ENCODE measurements around the gene SUFU. TPM values are rescaled to one million over a fixed set of nuclear protein-coding genes. Genes with fewer than 3 reads are reported as not detected.

Gene SUFU
- total and polyA plus RNA-seq, 5 experiments from 2014 or later: 2.3 to 14.3 (median 7.4) TPM

DNA sequence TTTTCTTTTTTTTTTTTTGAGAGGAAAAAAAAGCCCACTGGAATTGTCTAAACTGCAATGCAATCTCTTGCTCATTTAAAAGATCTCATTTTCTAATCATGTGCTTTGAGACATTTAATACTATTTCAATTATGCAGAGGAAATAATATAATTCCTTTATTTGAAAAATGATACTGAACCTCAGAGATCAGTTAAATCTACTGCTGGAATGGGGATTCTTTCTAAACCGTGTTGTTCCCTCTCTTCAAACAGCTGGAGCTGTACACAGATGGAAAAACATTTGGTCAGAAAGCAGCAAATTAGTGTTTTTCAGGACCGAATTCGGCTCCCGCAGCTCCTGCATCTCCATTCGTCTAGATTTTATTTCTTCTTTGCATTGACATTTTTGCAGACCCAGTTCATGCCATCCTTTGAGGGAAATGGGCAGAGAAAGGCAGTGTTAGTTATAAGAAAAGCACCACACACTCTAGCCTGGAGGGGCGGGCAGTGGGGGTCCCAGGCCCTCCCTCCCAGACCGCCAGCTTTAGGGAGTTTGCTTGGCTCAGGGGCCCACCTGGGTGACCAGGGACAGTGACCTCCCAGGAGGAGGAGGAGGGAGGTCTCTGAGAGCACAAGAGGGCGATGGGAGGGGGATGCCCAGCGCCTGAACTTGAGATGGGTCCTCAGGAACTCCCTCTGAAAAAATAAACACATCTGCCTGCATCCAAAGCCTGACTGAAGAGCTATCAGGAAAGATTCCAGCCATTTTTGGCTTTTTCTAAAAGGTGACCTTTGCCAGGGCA lies 173.0 kb downstream of the SUFU start:
- peak overlapping the region in 8 of 10 donors; percentile 62 to 98 (median 96) for H3K27ac Mint-ChIP-seq
- H3K9me3 Mint-ChIP-seq: no peaks in the 10 kb centered on the region
- DNase-seq: peak in 1 of 10 donors; percentile 4
- POLR2A ChIA-PET: interaction anchor here (0.9 to 29.2 kb wide), 5 partner anchors 15 to 38 kb away, joined by 3 to 624 read pairs (median 24); partner anchors contain the start of genes ARL3, SFXN2 and TRIM8
- ATAC-seq: no peak
- H3K27me3 Mint-ChIP-seq: no peaks in the 10 kb centered on the region
- peaks cover 24 to 66% (median 56%) of the 10 kb centered on the region in 4 donors for H3K4me1 Mint-ChIP-seq
- H3K36me3 Mint-ChIP-seq: no peaks in the 10 kb centered on the region
- peak overlapping the region in 8 of 10 donors; percentile 2 to 91 (median 31) for H3K4me3 Mint-ChIP-seq

DNA sequence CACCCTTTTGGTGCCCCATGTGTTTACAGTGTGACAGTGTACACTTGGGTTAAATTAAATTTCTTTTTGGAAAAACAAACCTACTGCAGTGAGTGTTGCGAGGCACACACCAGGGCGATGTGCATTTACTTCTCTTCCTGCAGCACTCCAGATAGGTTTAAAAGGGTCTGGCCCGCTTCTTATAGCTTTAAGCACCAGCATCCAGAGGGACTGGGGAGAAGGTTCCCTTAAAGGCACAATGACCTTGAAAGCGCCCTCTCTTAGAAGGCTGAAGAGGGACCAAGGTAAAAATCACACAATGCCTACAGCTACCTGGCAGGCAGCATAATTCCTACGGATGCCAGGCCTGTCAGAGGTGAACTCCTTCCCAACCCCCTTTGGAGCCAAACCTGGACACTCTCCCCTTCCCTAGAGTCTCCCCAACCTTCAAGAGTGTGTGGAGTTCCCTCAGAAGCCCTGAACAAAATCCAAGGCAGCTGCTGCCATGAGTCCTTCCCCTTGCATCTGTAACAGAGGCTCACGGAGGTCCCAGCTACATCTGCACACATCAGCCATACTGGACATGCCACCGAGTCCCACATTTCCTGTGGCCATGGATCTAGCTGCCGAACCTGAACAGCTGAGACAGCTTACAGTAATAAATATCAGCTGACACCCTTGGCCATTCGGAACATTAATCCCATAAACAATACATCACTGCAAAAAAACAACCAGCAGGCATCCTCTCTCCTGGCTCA lies 173.7 kb downstream of the SUFU start:
- ATAC-seq (no peak), DNase-seq (peak in 1 of 10 donors; percentile 2)
- Mint-ChIP-seq H3K4me1 (peaks cover 30 to 72% (median 63%) of the 10 kb centered on the region in 4 donors), H3K27ac (peak overlapping the region in 8 of 10 donors; percentile 19 to 75 (median 58)), H3K4me3 (no peak overlapping the region), H3K9me3 (no peaks in the 10 kb centered on the region), H3K36me3 (no peaks in the 10 kb centered on the region), H3K27me3 (no peaks in the 10 kb centered on the region)
- POLR2A ChIA-PET: interaction anchor here (0.6 to 29.2 kb wide), 7 partner anchors 15 to 1615 kb away, joined by 3 to 624 read pairs (median 3); partner anchors contain the start of genes ARL3, NT5C2, SFXN2 and TRIM8

DNA sequence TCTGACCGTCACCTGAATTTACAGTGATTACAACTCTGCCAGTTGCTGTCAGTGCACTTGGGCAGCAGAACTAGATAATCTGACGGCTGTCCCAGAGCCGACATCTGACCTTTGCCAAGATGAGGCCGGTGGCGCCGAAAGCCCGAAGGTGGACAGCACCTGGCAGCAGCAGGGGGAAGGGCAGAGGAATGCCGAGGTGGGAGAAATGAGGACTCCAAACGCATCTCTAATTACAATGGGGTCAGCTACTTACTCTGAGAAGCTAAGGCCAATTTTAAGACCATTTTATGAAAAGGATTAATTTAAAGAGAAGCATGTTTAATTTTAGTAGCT lies 174.3 kb downstream of the SUFU start:
- H3K9me3 Mint-ChIP-seq: no peaks in the 10 kb centered on the region
- H3K27ac Mint-ChIP-seq: peak overlapping the region in 4 of 10 donors; percentile 32 to 75 (median 48)
- no peak for ATAC-seq
- POLR2A ChIA-PET: interaction anchor here (0.6 to 29.2 kb wide), 5 partner anchors 16 to 1616 kb away, joined by 3 to 624 read pairs (median 3); partner anchors contain the start of genes NT5C2 and TRIM8
- H3K36me3 Mint-ChIP-seq: no peaks in the 10 kb centered on the region
- no peaks in the 10 kb centered on the region for H3K27me3 Mint-ChIP-seq
- H3K4me3 Mint-ChIP-seq: no peak overlapping the region
- peaks cover 27 to 67% (median 59%) of the 10 kb centered on the region in 4 donors for H3K4me1 Mint-ChIP-seq
- no peak for DNase-seq

DNA sequence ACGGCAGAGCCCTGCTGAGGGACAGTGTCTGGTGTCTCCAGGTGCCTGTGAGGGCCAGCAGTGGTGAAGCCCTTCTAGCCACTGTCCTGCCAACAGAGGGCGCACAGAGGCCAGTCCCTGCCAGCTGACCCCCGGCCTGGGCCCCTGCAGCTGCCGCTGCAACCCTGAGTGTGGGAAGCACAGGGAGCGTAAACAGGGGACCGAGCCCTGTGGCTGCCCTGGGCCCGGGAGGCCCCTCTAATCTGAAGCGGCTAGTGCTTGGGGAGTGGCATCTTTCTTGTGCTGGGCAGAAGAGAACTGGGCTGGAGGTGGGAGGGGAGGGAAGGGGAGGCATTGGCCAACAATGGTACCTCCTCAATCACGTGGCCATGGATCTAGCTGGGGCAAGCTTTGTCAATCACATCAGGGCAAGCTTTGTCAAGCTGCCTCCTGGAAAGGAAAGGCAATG lies 175.1 kb downstream of the SUFU start:
- Mint-ChIP-seq H3K4me1 (peaks cover 21 to 61% (median 53%) of the 10 kb centered on the region in 4 donors), H3K9me3 (no peaks in the 10 kb centered on the region), H3K27me3 (no peaks in the 10 kb centered on the region), H3K4me3 (peak overlapping the region in 1 of 10 donors; percentile 37), H3K36me3 (no peaks in the 10 kb centered on the region), H3K27ac (peak overlapping the region in 5 of 10 donors; percentile 35 to 90 (median 82))
- DNase-seq (no peak), ATAC-seq (no peak)
- POLR2A ChIA-PET: interaction anchor here (0.6 to 29.2 kb wide), 3 partner anchors 9 to 27 kb away, joined by 3 to 624 read pairs (median 4); partner anchors contain the start of gene TRIM8

DNA sequence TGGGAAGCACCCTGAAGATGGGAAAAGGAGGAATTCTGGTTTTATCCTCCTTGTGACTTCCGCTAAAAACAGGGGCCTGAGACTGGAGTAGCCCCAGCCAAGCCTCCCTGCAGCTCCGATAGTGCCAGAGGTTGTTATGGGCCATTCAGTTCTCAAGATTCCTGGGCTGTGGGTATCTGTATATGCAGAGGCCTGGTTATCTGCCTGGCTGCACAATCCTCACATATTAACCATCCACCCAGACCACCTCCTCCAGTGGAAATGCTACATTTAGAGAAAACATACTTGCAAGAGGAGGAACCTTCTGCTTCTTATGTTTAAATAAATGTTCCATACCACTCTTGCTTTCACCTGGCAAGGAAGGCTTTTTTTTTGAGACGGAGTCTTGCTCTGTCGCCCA lies 175.8 kb downstream of the SUFU start:
- peak overlapping the region in 1 of 10 donors; percentile 62 for H3K27ac Mint-ChIP-seq
- H3K9me3 Mint-ChIP-seq: no peaks in the 10 kb centered on the region
- DNase-seq (no peak), ATAC-seq (no peak)
- H3K27me3 Mint-ChIP-seq: no peaks in the 10 kb centered on the region
- POLR2A ChIA-PET: interaction anchor here (2.5 to 29.2 kb wide), 2 partner anchors 28 to 34 kb away, joined by 8 to 624 read pairs; partner anchors contain the start of genes ARL3, SFXN2 and TRIM8
- H3K4me3 Mint-ChIP-seq: no peak overlapping the region
- peaks cover 17 to 54% (median 46%) of the 10 kb centered on the region in 4 donors for H3K4me1 Mint-ChIP-seq
- H3K36me3 Mint-ChIP-seq: no peaks in the 10 kb centered on the region

DNA sequence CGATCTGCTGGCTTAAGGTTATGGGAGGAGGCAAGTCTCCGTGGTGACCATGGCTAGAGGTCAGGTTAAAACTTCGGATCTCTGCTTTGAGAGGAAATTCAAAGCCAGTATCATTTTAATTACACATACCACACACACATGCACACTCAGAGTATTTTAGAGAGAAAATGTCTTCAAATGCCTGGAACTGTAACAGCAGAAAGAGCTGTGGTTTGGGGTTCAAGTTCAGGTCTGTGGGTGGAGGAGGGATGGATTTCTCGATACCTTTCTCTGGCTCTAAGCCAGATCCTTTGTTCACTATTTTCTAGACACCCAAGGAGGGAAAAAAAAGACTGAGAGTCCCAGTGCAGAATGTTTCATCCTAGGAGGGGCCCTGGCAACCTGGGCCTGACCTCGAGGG lies 177.9 kb downstream of the SUFU start:
- H3K4me1 Mint-ChIP-seq: peaks cover 8 to 34% (median 28%) of the 10 kb centered on the region in 4 donors
- peak overlapping the region in 4 of 10 donors; percentile 57 to 73 (median 70) for H3K27ac Mint-ChIP-seq
- H3K9me3 Mint-ChIP-seq: no peaks in the 10 kb centered on the region
- no peak for ATAC-seq
- POLR2A ChIA-PET: interaction anchor here (0.6 to 2.5 kb wide), 4 partner anchors 32 to 317 kb away, joined by 3 to 8 read pairs (median 5); partner anchors contain the start of genes ARL3, SFXN2 and TRIM8
- no peak for DNase-seq
- peaks cover 0 to 5% (median 4%) of the 10 kb centered on the region in 3 donors for H3K36me3 Mint-ChIP-seq
- no peaks in the 10 kb centered on the region for H3K27me3 Mint-ChIP-seq
- peak overlapping the region in 2 of 10 donors; percentile 4 to 11 for H3K4me3 Mint-ChIP-seq

DNA sequence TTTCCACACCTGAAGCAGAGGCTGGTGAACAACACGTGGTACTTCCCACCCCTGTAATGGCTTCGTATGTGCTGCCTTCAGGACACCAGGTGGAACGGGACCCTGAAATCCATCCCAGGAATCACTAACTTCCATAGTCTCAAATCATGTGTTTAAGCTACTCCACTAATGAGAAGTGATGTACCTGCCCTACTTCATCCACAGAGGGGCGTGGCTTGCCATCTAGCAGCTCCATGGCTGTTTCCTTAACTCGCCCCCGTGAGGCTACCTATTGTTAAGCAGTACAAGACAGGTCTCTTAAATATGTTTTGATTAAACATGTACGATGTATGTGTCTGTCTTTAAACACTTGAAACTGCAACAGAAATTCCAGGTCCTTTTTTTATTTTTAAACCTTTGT lies 178.6 kb downstream of the SUFU start:
- ATAC-seq (peak; percentile 86 to 88), DNase-seq (peak in 5 of 10 donors; percentile 23 to 72 (median 33))
- peak overlapping the region in 5 of 10 donors; percentile 18 to 72 (median 54) for H3K27ac Mint-ChIP-seq
- POLR2A ChIA-PET: interaction anchor here (1.2 to 1.4 kb wide), 2 partner anchors 36 to 38 kb away, joined by 4 to 6 read pairs; partner anchors contain the start of gene TRIM8
- peaks cover 8 to 31% (median 24%) of the 10 kb centered on the region in 4 donors for H3K4me1 Mint-ChIP-seq
- H3K27me3 Mint-ChIP-seq: no peaks in the 10 kb centered on the region
- peaks cover 0 to 5% (median 4%) of the 10 kb centered on the region in 3 donors for H3K36me3 Mint-ChIP-seq
- peak overlapping the region in 3 of 10 donors; percentile 1 to 65 (median 39) for H3K4me3 Mint-ChIP-seq
- no peaks in the 10 kb centered on the region for H3K9me3 Mint-ChIP-seq

DNA sequence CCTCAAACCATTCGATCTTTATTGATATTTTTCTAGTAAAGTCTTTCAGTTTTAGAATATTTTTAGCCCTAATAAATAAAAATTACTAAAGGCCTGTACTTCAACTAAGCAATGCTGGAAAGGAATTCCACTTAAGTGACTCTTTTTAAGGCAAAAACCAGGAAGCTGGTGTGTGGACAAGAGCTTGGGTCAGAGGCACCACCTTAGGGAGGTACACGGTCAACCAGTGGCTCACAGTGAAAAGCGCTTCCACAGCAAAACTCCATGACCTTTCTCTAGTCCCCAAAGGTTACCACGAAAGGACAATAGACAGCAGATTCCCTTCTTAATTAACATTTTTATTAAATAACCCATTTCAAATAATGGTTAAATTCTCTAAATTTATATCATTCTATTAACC lies 179.2 kb downstream of the SUFU start:
- H3K9me3 Mint-ChIP-seq: no peaks in the 10 kb centered on the region
- ATAC-seq: no peak

More for the DNA sequence above, 179.2 kb downstream of the SUFU start:
- H3K4me1 Mint-ChIP-seq: peaks cover 8 to 28% (median 18%) of the 10 kb centered on the region in 4 donors
- H3K4me3 Mint-ChIP-seq: no peak overlapping the region
- H3K27me3 Mint-ChIP-seq: no peaks in the 10 kb centered on the region
- peak overlapping the region in 2 of 10 donors; percentile 17 to 57 for H3K27ac Mint-ChIP-seq
- peaks cover 0 to 9% (median 4%) of the 10 kb centered on the region in 3 donors for H3K36me3 Mint-ChIP-seq
- no peak for DNase-seq
- POLR2A ChIA-PET: interaction anchor here (1.2 to 1.4 kb wide), 2 partner anchors 37 to 39 kb away, joined by 4 to 6 read pairs; partner anchors contain the start of gene TRIM8

Other genes with a start within 250 kb of the SUFU start
- gene NFKB2, start 108.3 kb upstream of the SUFU start, total RNA-seq: 100 to 1,000 TPM; 111 to 123 TPM
- 10 to 100 TPM in 1 of 3 donors, 1 to 10 TPM in 2; 6.1 to 14.6 (median 9.1) TPM for gene NFKB2, start 108.3 kb upstream of the SUFU start, polyA plus RNA-seq
- 10 to 100 TPM; 11.9 to 13.3 TPM for gene PSD, start 85.2 kb upstream of the SUFU start, total RNA-seq
- 1 to 10 TPM; 4.9 to 5.9 (median 5.3) TPM for gene PSD, start 85.2 kb upstream of the SUFU start, polyA plus RNA-seq
- gene FBXL15, start 83.1 kb upstream of the SUFU start, total RNA-seq: 10 to 100 TPM; 18.7 to 21.1 TPM
- gene FBXL15, start 83.1 kb upstream of the SUFU start, polyA plus RNA-seq: 10 to 100 TPM; 26.8 to 35.5 (median 28.5) TPM
- 10 to 100 TPM; 36.5 to 41.7 TPM for gene CUEDC2, start 71.4 kb upstream of the SUFU start, total RNA-seq
- gene CUEDC2, start 71.4 kb upstream of the SUFU start, polyA plus RNA-seq: 10 to 100 TPM; 60.6 to 76.9 (median 70.8) TPM
- gene C10orf95, start 52.4 kb upstream of the SUFU start, total RNA-seq: under 1 TPM; 0.52 to 0.73 TPM
- under 1 TPM; 0.68 to 0.97 (median 0.68) TPM for gene C10orf95, start 52.4 kb upstream of the SUFU start, polyA plus RNA-seq
- gene ACTR1A, start 1.3 kb upstream of the SUFU start, total RNA-seq: 10 to 100 TPM; 50.7 to 57.4 TPM
- gene ACTR1A, start 1.3 kb upstream of the SUFU start, polyA plus RNA-seq: 10 to 100 TPM; 45.9 to 60.7 (median 55.4) TPM
- 10 to 100 TPM; 61.4 to 67.3 TPM for gene TRIM8, start 140.5 kb downstream of the SUFU start, total RNA-seq
- 10 to 100 TPM; 27.5 to 53.2 (median 34.7) TPM for gene TRIM8, start 140.5 kb downstream of the SUFU start, polyA plus RNA-seq
- 1 to 10 TPM; 3.6 to 3.8 TPM for gene ARL3, start 210.4 kb downstream of the SUFU start, total RNA-seq
- gene ARL3, start 210.4 kb downstream of the SUFU start, polyA plus RNA-seq: 1 to 10 TPM; 3.7 to 4.4 (median 3.9) TPM
- 10 to 100 TPM; 30.0 to 32.6 TPM for gene SFXN2, start 210.7 kb downstream of the SUFU start, total RNA-seq
- 10 to 100 TPM in 1 of 3 donors, 1 to 10 TPM in 2; 6.6 to 16.5 (median 9.0) TPM for gene SFXN2, start 210.7 kb downstream of the SUFU start, polyA plus RNA-seq
- 10 to 100 TPM; 32.6 to 35.6 TPM for gene WBP1L, start 240.0 kb downstream of the SUFU start, total RNA-seq
- 10 to 100 TPM; 22.6 to 28.2 (median 24.1) TPM for gene WBP1L, start 240.0 kb downstream of the SUFU start, polyA plus RNA-seq